SK-N-MC (cell line): ENCODE data around the gene DYRK3.

Experiments used
- DNase-seq: peaks from one replicate; pipeline ENCODE4 v3.0.0-alpha.2; 2011; ENCODE audit warnings: low read depth, low spot score
- H3K27ac ChIP-seq: fragments of 200-600 bp; sonication (generic); 2 replicates; pipeline ENCODE4 v1.5.1; 2016; ENCODE audit warnings: mixed run types
- H3K36me3 ChIP-seq: fragments of 200-600 bp; sonication (generic); 2 replicates; pipeline ENCODE4 v1.6.1; 2017; ENCODE audit warnings: antibody characterized with exemption, low read length, mixed read lengths; ENCODE audit not compliant: insufficient read depth
- H3K4me3 ChIP-seq: fragments of 200-600 bp; sonication (generic); 2 replicates; pipeline ENCODE4 v1.5.1; 2016
- H3K9ac ChIP-seq: fragments of 200-600 bp; sonication (generic); 2 replicates; pipeline ENCODE4 v1.8.0; 2017; ENCODE audit warnings: mixed run types, mixed read lengths; ENCODE audit not compliant: insufficient read length
- H3K9me3 ChIP-seq: fragments of 200-600 bp; sonication (generic); 2 replicates; pipeline ENCODE4 v1.6.1; 2017; ENCODE audit warnings: low read depth, mild to moderate bottlenecking, antibody characterized with exemption, low read length, moderate library complexity, mixed read lengths
- EZH2 ChIP-seq: fragments of 200-600 bp; sonication (generic); IDR thresholded peaks from one replicate; pipeline ENCODE4 v1.6.1; 2017; ENCODE audit warnings: antibody characterized with exemption
- FOXP2 ChIP-seq: optimal IDR thresholded peaks from 2 replicates; pipeline ENCODE3; 2011; ENCODE audit warnings: mild to moderate bottlenecking, moderate library complexity; ENCODE audit not compliant: insufficient read depth; ENCODE audit errors: extremely low read length, control extremely low read depth
- POLR2AphosphoS5 ChIP-seq: IDR thresholded peaks from 2 replicates; pipeline ENCODE4 v1.6.1; 2012; ENCODE audit warnings: mild to moderate bottlenecking, low read depth, low read length, borderline replicate concordance

Gene DYRK3

GRCh38 chr1:206591696-206592095 lies 43.6 kb upstream of the DYRK3 start:
- Histone ChIP-seq H3K36me3 (peaks cover 56% of the 10 kb centered on the region), H3K4me3 (no peak overlapping the region), H3K9ac (no peak overlapping the region), H3K27ac (no peak overlapping the region), H3K9me3 (no peaks in the 10 kb centered on the region)
- TF ChIP-seq EZH2 (no peak), FOXP2 (no peak), POLR2AphosphoS5 (no peak)
- DNase-seq = no peak

DNA sequence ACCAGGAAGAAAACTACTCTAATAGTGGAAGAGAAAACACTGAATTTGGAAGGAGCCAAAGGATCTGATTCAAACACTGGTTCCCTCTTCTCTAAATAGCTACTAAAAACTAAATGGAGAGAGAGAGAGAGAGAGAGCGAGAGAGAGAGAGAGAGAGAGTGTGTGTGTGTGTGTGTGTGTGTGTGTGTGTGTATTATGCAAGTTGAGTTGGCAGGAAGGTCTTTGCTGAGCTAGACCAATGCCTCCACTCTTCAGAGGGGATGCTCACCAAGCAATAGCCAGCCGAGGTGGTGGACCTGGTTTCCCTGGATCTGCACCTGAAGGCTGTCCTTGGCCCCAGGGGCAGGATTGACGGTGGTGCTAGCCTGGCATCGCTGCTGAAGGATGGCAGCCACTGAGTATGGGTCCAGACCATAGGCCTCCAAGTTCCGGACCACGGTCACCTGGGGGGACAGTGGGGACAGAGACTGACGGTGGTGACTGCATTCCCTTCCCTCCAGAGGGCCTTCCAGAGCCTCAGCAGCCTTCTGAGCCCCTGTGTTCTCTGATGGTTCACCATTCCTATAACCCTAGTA lies 41.9 kb upstream of the DYRK3 start:
- no peak for TF ChIP-seq EZH2
- no peak for TF ChIP-seq FOXP2
- TF ChIP-seq POLR2AphosphoS5 = no peak
- no peak overlapping the region for H3K4me3 ChIP-seq
- no peak for DNase-seq
- no peak overlapping the region for H3K9ac ChIP-seq
- peaks cover 67% of the 10 kb centered on the region for H3K36me3 ChIP-seq
- no peak overlapping the region for H3K27ac ChIP-seq
- no peaks in the 10 kb centered on the region for H3K9me3 ChIP-seq

DNA sequence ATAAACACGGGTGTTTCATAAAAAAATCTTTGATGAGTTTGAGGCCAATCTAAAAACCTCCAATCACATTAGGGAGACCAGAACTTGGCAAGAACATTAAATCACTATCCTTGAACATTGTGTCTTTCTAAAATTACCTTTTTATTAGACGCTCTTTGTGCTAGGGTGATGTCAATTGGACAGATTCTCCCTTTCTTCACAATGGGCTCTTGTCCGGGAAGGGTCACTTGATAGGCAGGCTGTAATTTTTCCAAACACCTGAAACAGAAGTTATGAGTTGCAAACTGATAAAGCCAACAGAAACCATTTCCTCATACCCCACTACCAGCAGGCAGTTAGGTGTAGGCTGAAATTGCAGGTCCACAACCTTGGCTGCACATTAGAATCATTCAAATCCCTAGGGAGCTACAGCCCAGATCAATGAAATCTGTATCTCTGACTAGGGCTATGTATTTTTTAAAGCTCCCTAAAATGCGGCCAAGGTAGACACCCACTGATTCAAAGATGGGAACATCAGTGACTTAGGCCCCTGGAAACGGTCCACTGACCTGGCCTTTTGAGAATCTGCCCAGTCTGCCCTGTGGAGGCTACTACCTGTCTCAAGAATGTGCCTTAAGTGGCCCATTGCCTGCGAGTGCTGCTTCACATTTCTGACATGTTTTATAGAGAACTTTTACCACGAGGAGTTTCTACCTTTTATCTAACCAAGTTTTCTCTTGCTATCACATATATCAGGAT lies 39.6 kb upstream of the DYRK3 start:
- Histone ChIP-seq H3K27ac (no peak overlapping the region), H3K9ac (no peak overlapping the region), H3K9me3 (no peaks in the 10 kb centered on the region), H3K36me3 (peaks cover 81% of the 10 kb centered on the region), H3K4me3 (no peak overlapping the region)
- TF ChIP-seq EZH2 (no peak), FOXP2 (no peak), POLR2AphosphoS5 (no peak)
- no peak for DNase-seq

DNA sequence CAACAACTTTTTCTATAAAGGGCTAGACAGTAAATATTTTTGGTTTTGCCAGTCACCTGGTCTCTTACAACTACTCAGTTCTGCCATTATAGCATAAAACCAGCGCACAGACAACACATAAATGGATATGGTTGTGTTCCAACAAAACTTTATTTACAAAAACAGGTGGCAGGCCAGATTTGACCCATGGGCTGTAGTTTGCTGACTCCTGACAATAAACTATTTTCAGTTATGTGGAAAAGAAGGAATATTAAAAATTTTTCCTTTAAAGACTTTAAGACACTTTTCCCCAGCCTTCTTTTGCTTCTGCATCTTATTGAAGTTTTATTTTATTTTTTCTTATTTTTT lies 39.0 kb upstream of the DYRK3 start:
- no peak overlapping the region for H3K9ac ChIP-seq
- H3K27ac ChIP-seq = no peak overlapping the region
- no peaks in the 10 kb centered on the region for H3K9me3 ChIP-seq
- peaks cover 76% of the 10 kb centered on the region for H3K36me3 ChIP-seq
- no peak overlapping the region for H3K4me3 ChIP-seq
- TF ChIP-seq FOXP2 (no peak), EZH2 (no peak), POLR2AphosphoS5 (no peak)
- DNase-seq = no peak

- H3K36me3 ChIP-seq = peaks cover 69% of the 10 kb centered on the region
- no peaks in the 10 kb centered on the region for H3K9me3 ChIP-seq
- no peak overlapping the region for H3K4me3 ChIP-seq
- DNase-seq = no peak
- TF ChIP-seq EZH2 (no peak), FOXP2 (no peak), POLR2AphosphoS5 (no peak)
- no peak overlapping the region for H3K27ac ChIP-seq
- H3K9ac ChIP-seq = no peak overlapping the region
Observed at GRCh38 chr1:206600527-206600926, 34.8 kb upstream of the DYRK3 start.

- no peak overlapping the region for H3K4me3 ChIP-seq
- H3K9me3 ChIP-seq = no peaks in the 10 kb centered on the region
- peaks cover 55% of the 10 kb centered on the region for H3K36me3 ChIP-seq
- no peak overlapping the region for H3K9ac ChIP-seq
- no peak for TF ChIP-seq EZH2
- no peak for TF ChIP-seq POLR2AphosphoS5
- TF ChIP-seq FOXP2 = no peak
- no peak for DNase-seq
- no peak overlapping the region for H3K27ac ChIP-seq
Observed at GRCh38 chr1:206604861-206605260, 30.5 kb upstream of the DYRK3 start.

DNA sequence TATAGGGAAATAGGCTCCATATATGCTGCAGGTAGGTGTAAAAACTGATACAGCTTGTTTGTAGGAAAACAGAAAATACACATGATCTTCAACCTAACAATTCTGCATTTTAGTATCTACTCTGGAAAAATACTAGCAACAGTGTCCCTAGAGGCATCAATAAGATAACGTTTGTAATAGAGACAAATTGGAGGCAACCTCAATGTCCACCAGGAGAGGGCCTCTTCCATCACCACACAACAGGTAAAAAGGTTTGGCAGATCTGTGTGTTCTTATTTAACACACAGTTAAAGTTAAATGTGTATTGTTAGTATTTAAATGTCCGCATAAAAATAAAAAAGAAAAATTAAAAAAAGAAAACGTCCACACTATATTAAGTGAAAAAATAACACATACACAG lies 28.5 kb upstream of the DYRK3 start:
- no peak for TF ChIP-seq FOXP2
- no peak for TF ChIP-seq POLR2AphosphoS5
- no peak for TF ChIP-seq EZH2
- Histone ChIP-seq H3K36me3 (peaks cover 52% of the 10 kb centered on the region), H3K9me3 (no peaks in the 10 kb centered on the region), H3K27ac (no peak overlapping the region), H3K9ac (no peak overlapping the region), H3K4me3 (no peak overlapping the region)
- DNase-seq = no peak

GRCh38 chr1:206608108-206608698 lies 27.1 kb upstream of the DYRK3 start:
- no peak for DNase-seq
- H3K9me3 ChIP-seq = no peaks in the 10 kb centered on the region
- H3K27ac ChIP-seq = no peak overlapping the region
- no peak overlapping the region for H3K4me3 ChIP-seq
- TF ChIP-seq EZH2 (no peak), POLR2AphosphoS5 (no peak), FOXP2 (no peak)
- peaks cover 42% of the 10 kb centered on the region for H3K36me3 ChIP-seq
- no peak overlapping the region for H3K9ac ChIP-seq
